ENCODE measurements around the gene NFKBIA.
"Not testable (repeated sequence)": the region's sequence is repeated elsewhere in the genome, so short reads cannot be mapped to it uniquely, and the experiment has no call there.

NFKBIA gene, protein sequence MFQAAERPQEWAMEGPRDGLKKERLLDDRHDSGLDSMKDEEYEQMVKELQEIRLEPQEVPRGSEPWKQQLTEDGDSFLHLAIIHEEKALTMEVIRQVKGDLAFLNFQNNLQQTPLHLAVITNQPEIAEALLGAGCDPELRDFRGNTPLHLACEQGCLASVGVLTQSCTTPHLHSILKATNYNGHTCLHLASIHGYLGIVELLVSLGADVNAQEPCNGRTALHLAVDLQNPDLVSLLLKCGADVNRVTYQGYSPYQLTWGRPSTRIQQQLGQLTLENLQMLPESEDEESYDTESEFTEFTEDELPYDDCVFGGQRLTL

DNA sequence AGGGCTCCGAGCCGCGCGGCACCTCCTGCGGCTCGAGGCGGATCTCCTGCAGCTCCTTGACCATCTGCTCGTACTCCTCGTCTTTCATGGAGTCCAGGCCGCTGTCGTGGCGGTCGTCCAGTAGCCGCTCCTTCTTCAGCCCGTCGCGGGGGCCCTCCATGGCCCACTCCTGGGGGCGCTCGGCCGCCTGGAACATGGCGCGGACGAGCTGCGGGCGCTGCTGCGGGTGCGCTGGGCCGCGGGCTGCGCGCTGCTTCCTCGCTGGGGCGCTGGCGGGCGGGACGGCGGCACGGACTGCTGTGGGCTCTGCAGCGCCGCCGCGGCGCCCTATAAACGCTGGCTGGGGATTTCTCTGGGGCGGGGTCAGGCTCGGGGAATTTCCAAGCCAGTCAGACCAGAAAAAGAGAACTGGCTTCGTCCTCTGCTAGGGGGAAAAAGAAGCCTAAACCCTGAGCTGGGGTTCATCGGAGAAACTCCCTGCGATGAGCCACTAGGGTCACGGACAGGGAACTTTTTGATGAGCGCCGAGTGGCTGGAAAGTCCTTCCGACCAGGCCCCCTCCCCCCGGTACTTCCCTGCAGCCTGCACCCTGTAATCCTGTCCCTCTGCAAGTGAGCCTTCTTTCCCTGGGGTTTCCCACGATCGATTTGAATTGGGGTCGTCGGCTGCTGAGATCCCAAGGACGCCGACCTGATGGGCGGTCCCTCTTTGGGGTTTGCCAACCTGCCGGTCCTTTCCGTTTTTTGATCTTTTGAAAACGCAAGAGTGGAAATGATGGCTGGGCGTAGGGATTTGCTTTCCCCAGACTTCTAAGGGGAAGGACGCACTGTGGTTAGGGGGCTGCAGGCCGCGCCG lies at the start of gene NFKBIA:
TSS of gene NFKBIA (minus strand) at position 301 of the 855 bp plus-strand sequence. CDS start at position 196, 105 bp downstream.
- DNase-seq (ENCODE audit: low read depth, low spot score) = no peak
- H3K27ac ChIP-seq (ENCODE audit: low read length) = no peak within 1 kb of the TSS
- no CpG with 5 or more reads among the region's 69 CpGs for whole genome bisulfite sequencing (ENCODE audit: insufficient coverage, insufficient read length)
- no peaks in the 10 kb centered on the region for H3K9me3 ChIP-seq (ENCODE audit: control insufficient read depth, insufficient read depth, low read length)
- peaks cover 9% of the 10 kb centered on the region for H3K4me1 ChIP-seq (ENCODE audit: control insufficient read depth, insufficient read depth, low read length)
- no peaks in the 10 kb centered on the region for H3K27me3 ChIP-seq (ENCODE audit: control insufficient read depth, insufficient read depth, low read length)
- H3K36me3 ChIP-seq (ENCODE audit: control insufficient read depth, insufficient read depth, low read length) = peaks cover 15% of the 10 kb centered on the region
- H3K4me3 ChIP-seq (ENCODE audit: low read length) = peak within 1 kb of the TSS; percentile 70

- no peak overlapping the region for H3K27ac ChIP-seq (ENCODE audit: low read length)
- no peaks in the 10 kb centered on the region for H3K27me3 ChIP-seq (ENCODE audit: control insufficient read depth, insufficient read depth, low read length)
- H3K4me1 ChIP-seq (ENCODE audit: control insufficient read depth, insufficient read depth, low read length) = no peaks in the 10 kb centered on the region
- WGBS (ENCODE audit: insufficient coverage, insufficient read length) = no CpG with 5 or more reads among the region's 1 CpG
- no peak for DNase-seq (ENCODE audit: low read depth, low spot score)
- no peak overlapping the region for H3K4me3 ChIP-seq (ENCODE audit: low read length)
- no peaks in the 10 kb centered on the region for H3K36me3 ChIP-seq (ENCODE audit: control insufficient read depth, insufficient read depth, low read length)
- H3K9me3 ChIP-seq (ENCODE audit: control insufficient read depth, insufficient read depth, low read length) = no peaks in the 10 kb centered on the region
Observed at GRCh38 chr14:35446450-35446849, 41.9 kb upstream of the NFKBIA start.

GRCh38 chr14:35444104-35444503 lies 39.6 kb upstream of the NFKBIA start:
- H3K27me3 ChIP-seq (ENCODE audit: control insufficient read depth, insufficient read depth, low read length) = no peaks in the 10 kb centered on the region
- no peaks in the 10 kb centered on the region for H3K36me3 ChIP-seq (ENCODE audit: control insufficient read depth, insufficient read depth, low read length)
- no peak overlapping the region for H3K27ac ChIP-seq (ENCODE audit: low read length)
- H3K4me1 ChIP-seq (ENCODE audit: control insufficient read depth, insufficient read depth, low read length) = no peaks in the 10 kb centered on the region
- no peak for DNase-seq (ENCODE audit: low read depth, low spot score)
- no peaks in the 10 kb centered on the region for H3K9me3 ChIP-seq (ENCODE audit: control insufficient read depth, insufficient read depth, low read length)
- WGBS (ENCODE audit: insufficient coverage, insufficient read length) = no CpG with 5 or more reads among the region's 1 CpG
- no peak overlapping the region for H3K4me3 ChIP-seq (ENCODE audit: low read length)

DNA sequence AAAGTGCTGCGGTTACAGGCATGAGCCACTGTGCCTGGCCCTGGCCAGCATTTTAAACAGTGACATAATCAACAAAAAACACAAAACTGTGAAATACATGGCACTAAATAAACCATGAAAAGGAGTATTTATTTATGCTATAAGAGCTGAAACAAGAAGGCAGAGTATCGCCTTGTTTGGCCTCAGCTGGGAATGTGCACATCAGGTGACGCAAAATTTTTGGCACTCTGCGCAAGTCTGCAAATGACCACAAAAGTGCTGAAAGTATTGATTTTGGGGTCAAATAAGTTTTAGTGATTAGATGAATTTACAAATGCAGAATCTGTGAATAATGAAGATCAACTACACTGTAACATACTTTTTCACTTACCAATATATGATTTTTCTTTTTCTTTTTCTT lies 36.6 kb upstream of the NFKBIA start:
- no peak overlapping the region for H3K4me3 ChIP-seq (ENCODE audit: low read length)
- no peak for DNase-seq (ENCODE audit: low read depth, low spot score)
- H3K27me3 ChIP-seq (ENCODE audit: control insufficient read depth, insufficient read depth, low read length) = no peaks in the 10 kb centered on the region
- no peak overlapping the region for H3K27ac ChIP-seq (ENCODE audit: low read length)
- no peaks in the 10 kb centered on the region for H3K4me1 ChIP-seq (ENCODE audit: control insufficient read depth, insufficient read depth, low read length)
- WGBS (ENCODE audit: insufficient coverage, insufficient read length) = no CpG with 5 or more reads among the region's 4 CpGs
- no peaks in the 10 kb centered on the region for H3K36me3 ChIP-seq (ENCODE audit: control insufficient read depth, insufficient read depth, low read length)
- H3K9me3 ChIP-seq (ENCODE audit: control insufficient read depth, insufficient read depth, low read length) = no peaks in the 10 kb centered on the region

DNA sequence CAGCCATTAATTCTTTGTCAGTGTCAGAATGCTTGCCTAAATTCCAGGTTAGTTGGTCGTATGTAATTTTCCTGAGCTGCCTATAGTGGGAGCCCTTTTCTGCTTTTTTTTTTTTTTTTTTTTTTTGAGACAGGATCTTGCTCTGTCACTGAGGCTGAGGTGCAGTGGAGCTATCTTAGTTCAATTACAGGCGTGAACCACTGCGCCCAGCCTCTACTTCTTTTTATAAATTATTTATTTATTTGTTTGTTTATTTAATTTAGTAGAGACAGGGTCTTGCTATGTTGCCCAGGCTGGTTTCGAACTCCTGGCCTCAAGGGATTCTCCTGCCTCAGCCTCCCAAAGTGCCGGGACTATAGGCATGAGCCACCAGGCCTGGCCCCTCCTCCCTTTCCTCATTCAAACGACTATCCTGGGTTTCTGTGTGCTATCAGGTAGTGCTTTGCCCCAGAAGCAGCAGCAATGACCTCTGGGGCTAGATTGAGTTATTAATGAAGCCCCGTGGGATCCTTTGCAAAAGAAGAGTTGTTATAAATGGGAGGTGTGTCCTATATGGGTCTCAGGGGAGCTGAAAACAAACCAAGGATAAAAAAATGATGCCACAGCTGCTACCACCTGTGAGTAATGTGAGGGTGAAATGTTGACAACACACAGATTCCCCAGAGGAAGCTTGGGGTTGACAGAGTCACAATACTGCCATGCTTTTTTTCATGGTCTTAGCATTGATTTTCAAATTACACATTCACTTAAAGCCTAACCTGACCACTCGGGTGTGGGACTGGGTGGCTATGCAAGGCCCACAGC lies 34.6 kb upstream of the NFKBIA start:
- H3K27ac ChIP-seq (ENCODE audit: low read length) = no peak overlapping the region
- H3K9me3 ChIP-seq (ENCODE audit: control insufficient read depth, insufficient read depth, low read length) = no peaks in the 10 kb centered on the region
- H3K4me1 ChIP-seq (ENCODE audit: control insufficient read depth, insufficient read depth, low read length) = no peaks in the 10 kb centered on the region
- H3K27me3 ChIP-seq (ENCODE audit: control insufficient read depth, insufficient read depth, low read length) = no peaks in the 10 kb centered on the region
- no CpG with 5 or more reads among the region's 8 CpGs for WGBS (ENCODE audit: insufficient coverage, insufficient read length)
- DNase-seq (ENCODE audit: low read depth, low spot score) = peak; percentile 7
- no peaks in the 10 kb centered on the region for H3K36me3 ChIP-seq (ENCODE audit: control insufficient read depth, insufficient read depth, low read length)
- H3K4me3 ChIP-seq (ENCODE audit: low read length) = no peak overlapping the region

- not testable (repeated sequence) for H3K36me3 ChIP-seq (ENCODE audit: control insufficient read depth, insufficient read depth, low read length); H3K27ac ChIP-seq (ENCODE audit: low read length); H3K27me3 ChIP-seq (ENCODE audit: control insufficient read depth, insufficient read depth, low read length); DNase-seq (ENCODE audit: low read depth, low spot score); H3K4me3 ChIP-seq (ENCODE audit: low read length); H3K9me3 ChIP-seq (ENCODE audit: control insufficient read depth, insufficient read depth, low read length); H3K4me1 ChIP-seq (ENCODE audit: control insufficient read depth, insufficient read depth, low read length)
- WGBS (ENCODE audit: insufficient coverage, insufficient read length) = no CpG with 5 or more reads among the region's 9 CpGs
Observed at GRCh38 chr14:35438492-35438891, 33.9 kb upstream of the NFKBIA start.

DNA sequence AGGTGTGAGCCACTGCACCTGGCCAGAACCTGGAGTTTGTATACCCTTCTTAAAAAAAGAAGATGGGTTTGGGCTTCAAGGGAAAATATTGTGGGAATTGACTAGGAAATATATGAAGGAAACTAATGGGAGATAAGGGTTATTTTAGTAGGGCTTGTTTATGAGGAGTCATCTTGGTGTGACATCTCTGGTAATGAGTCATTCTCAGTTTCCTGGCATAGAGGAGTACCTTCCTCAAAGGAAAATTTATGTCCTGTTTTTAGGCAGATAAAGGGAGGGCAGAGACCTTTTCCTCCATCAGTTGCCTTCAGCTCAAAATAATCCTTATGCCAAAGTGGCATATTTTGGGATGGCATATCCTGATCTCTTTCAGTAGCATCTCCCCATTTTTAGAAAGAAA lies 30.6 kb upstream of the NFKBIA start:
- no peaks in the 10 kb centered on the region for H3K27me3 ChIP-seq (ENCODE audit: control insufficient read depth, insufficient read depth, low read length)
- H3K36me3 ChIP-seq (ENCODE audit: control insufficient read depth, insufficient read depth, low read length) = no peaks in the 10 kb centered on the region
- no peak overlapping the region for H3K27ac ChIP-seq (ENCODE audit: low read length)
- no peak for DNase-seq (ENCODE audit: low read depth, low spot score)
- H3K9me3 ChIP-seq (ENCODE audit: control insufficient read depth, insufficient read depth, low read length) = no peaks in the 10 kb centered on the region
- no peaks in the 10 kb centered on the region for H3K4me1 ChIP-seq (ENCODE audit: control insufficient read depth, insufficient read depth, low read length)
- H3K4me3 ChIP-seq (ENCODE audit: low read length) = no peak overlapping the region

- no peaks in the 10 kb centered on the region for H3K36me3 ChIP-seq (ENCODE audit: control insufficient read depth, insufficient read depth, low read length)
- H3K9me3 ChIP-seq (ENCODE audit: control insufficient read depth, insufficient read depth, low read length) = no peaks in the 10 kb centered on the region
- DNase-seq (ENCODE audit: low read depth, low spot score) = no peak
- no peak overlapping the region for H3K27ac ChIP-seq (ENCODE audit: low read length)
- WGBS (ENCODE audit: insufficient coverage, insufficient read length) = no CpG with 5 or more reads among the region's 1 CpG
- no peaks in the 10 kb centered on the region for H3K27me3 ChIP-seq (ENCODE audit: control insufficient read depth, insufficient read depth, low read length)
- no peaks in the 10 kb centered on the region for H3K4me1 ChIP-seq (ENCODE audit: control insufficient read depth, insufficient read depth, low read length)
- H3K4me3 ChIP-seq (ENCODE audit: low read length) = no peak overlapping the region
Observed at GRCh38 chr14:35433826-35434225, 29.3 kb upstream of the NFKBIA start.

DNA sequence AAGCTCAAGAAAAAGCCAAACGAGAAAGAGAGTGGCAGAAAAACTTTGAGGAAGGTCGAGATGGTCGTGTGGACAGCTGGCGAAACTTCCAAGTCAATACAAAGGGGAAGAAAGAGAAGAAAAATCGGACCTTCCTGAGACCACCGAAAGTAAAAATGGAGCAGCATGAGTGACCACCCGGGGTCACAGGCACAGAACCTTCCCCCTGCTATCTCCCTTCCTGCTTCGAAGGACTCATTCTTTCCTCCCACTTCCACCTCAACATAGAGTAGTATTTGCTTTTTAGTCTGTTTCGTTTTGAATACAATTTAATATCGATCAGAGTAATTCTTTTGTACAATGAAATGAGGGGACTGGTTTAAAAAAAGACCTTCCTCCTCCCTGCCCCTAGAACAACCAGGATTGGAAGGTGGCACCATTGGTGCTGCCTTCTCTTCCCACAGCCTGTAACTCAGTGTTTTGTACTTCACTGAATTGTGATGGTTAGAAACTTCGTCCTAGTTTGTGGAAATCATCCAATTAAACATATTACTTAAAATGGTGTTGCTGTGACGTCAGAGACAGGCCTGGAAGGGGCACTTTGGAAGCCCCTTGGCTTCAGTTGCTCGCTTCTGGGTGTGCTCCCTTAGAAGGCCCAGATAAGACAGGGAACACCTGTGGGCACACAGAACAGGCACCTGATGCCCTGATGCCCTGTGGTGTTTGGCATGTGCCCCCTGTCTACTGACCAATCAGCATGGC lies 26.1 kb upstream of the NFKBIA start:
- no peaks in the 10 kb centered on the region for H3K36me3 ChIP-seq (ENCODE audit: control insufficient read depth, insufficient read depth, low read length)
- DNase-seq (ENCODE audit: low read depth, low spot score) = no peak
- no CpG with 5 or more reads among the region's 13 CpGs for WGBS (ENCODE audit: insufficient coverage, insufficient read length)

GRCh38 chr14:35429951-35430350 lies 25.4 kb upstream of the NFKBIA start:
- Histone ChIP-seq H3K4me1 (ENCODE audit: control insufficient read depth, insufficient read depth, low read length) (no peaks in the 10 kb centered on the region), H3K36me3 (ENCODE audit: control insufficient read depth, insufficient read depth, low read length) (no peaks in the 10 kb centered on the region), H3K4me3 (ENCODE audit: low read length) (no peak overlapping the region), H3K27ac (ENCODE audit: low read length) (no peak overlapping the region), H3K9me3 (ENCODE audit: control insufficient read depth, insufficient read depth, low read length) (no peaks in the 10 kb centered on the region), H3K27me3 (ENCODE audit: control insufficient read depth, insufficient read depth, low read length) (no peaks in the 10 kb centered on the region)
- DNase-seq (ENCODE audit: low read depth, low spot score) = no peak
- no CpG with 5 or more reads among the region's 4 CpGs for WGBS (ENCODE audit: insufficient coverage, insufficient read length)

More for the DNA sequence above, 26.1 kb upstream of the NFKBIA start:
- Histone ChIP-seq H3K4me1 (ENCODE audit: control insufficient read depth, insufficient read depth, low read length) (no peaks in the 10 kb centered on the region), H3K4me3 (ENCODE audit: low read length) (no peak overlapping the region), H3K27me3 (ENCODE audit: control insufficient read depth, insufficient read depth, low read length) (no peaks in the 10 kb centered on the region), H3K9me3 (ENCODE audit: control insufficient read depth, insufficient read depth, low read length) (no peaks in the 10 kb centered on the region), H3K27ac (ENCODE audit: low read length) (no peak overlapping the region)
